ENCODE data around the gene LRRC9. TPM values are rescaled to one million over a fixed set of nuclear protein-coding genes. Genes with fewer than 3 reads are reported as not detected.

The LRRC9 gene
- total and polyA plus RNA-seq, 2 experiments from 2014 or later, result 2.2 to 3.1 TPM

GRCh38 chr14:59926534-59926933, 6.6 kb downstream of the LRRC9 start:
- H3K27ac Mint-ChIP-seq, result no peak overlapping the region
- H3K9me3 Mint-ChIP-seq, result no peaks in the 10 kb centered on the region
- peaks cover 3% of the 10 kb centered on the region for H3K27me3 Mint-ChIP-seq (ENCODE audit: insufficient read depth, low read depth, poor library complexity)
- TF ChIP-seq CREB1 (CRISPR knock-in tag; IDR thresholded peaks at IDR 0.05; ENCODE audit: low read depth), result no peak
- TF ChIP-seq REST (IDR thresholded peaks at IDR 0.05; ENCODE audit: unreplicated experiment), result no peak
- TF ChIP-seq ZNF114 (CRISPR knock-in tag; IDR thresholded peaks at IDR 0.05), result no peak
- TF ChIP-seq EZH2 (IDR thresholded peaks at IDR 0.05; ENCODE audit: low read depth, unreplicated experiment), result no peak
- TF ChIP-seq CTCF (conservative IDR thresholded peaks at IDR 0.05; ENCODE audit: low read depth in 2 of 2), result no peak
- no peak for TF ChIP-seq ETS1 (IDR thresholded peaks at IDR 0.05)
- TF ChIP-seq JUNB (IDR thresholded peaks at IDR 0.05; ENCODE audit: unreplicated experiment), result no peak
- TF ChIP-seq ZNF331 (CRISPR knock-in tag; IDR thresholded peaks at IDR 0.05; ENCODE audit: low read depth), result no peak
- no peak for TF ChIP-seq POLR2AphosphoS5 (IDR thresholded peaks at IDR 0.05; ENCODE audit: low read depth)
- TF ChIP-seq EZH2phosphoT487 (IDR thresholded peaks at IDR 0.05; ENCODE audit: unreplicated experiment), result no peak
- TF ChIP-seq ZNF462 (CRISPR knock-in tag; IDR thresholded peaks at IDR 0.05), result no peak
- TF ChIP-seq NANOG (IDR thresholded peaks at IDR 0.05; ENCODE audit: borderline replicate concordance), result no peak
- no peak for TF ChIP-seq STAT1 (IDR thresholded peaks at IDR 0.05; ENCODE audit: unreplicated experiment)
- Histone ChIP-seq H3K36me3 (ENCODE audit: insufficient read depth) (no peaks in the 10 kb centered on the region), H4K20me1 (replicated peaks; ENCODE audit: insufficient read depth) (no peaks in the 10 kb centered on the region), H3F3A (replicated peaks; ENCODE audit: low read depth) (no peaks in the 10 kb centered on the region), H2AFZ (no peak overlapping the region), H3K4me1 (ENCODE audit: insufficient read depth) (no peaks in the 10 kb centered on the region; the same call in 1 of the 2 replicates), H3K27me3 (ENCODE audit: insufficient read depth) (no peaks in the 10 kb centered on the region), H3K9me2 (ENCODE audit: insufficient read depth) (no peaks in the 10 kb centered on the region), H3K4me2 (no peak overlapping the region), H3K4me3 (no peak overlapping the region), H3K79me2 (replicated peaks; ENCODE audit: insufficient read depth) (no peaks in the 10 kb centered on the region), H3K27ac (ENCODE audit: low read depth) (no peak overlapping the region)
- no peak overlapping the region for H3K4me3 Mint-ChIP-seq
- ATAC-seq (no peak), DNase-seq (ENCODE audit: low spot score) (no peak)
- no peaks in the 10 kb centered on the region for H3K36me3 Mint-ChIP-seq (ENCODE audit: low read depth)
- peaks cover 9% of the 10 kb centered on the region; the same call in 2 of the 3 replicates for H3K4me1 Mint-ChIP-seq
